ENCODE measurements around the gene GBX2. TPM values are rescaled to one million over a fixed set of nuclear protein-coding genes. Genes with fewer than 3 reads are reported as not detected.

The GBX2 gene
- total and polyA plus RNA-seq, 10 of the 15 experiments (the other 5 are each of a cell fraction or from before 2014, with no cell fraction given): not detected

- no peak for TF ChIP-seq SIN3A (IDR thresholded peaks at IDR 0.05; ENCODE audit: low read depth, low read length)
- no peak for TF ChIP-seq PAX8 (IDR thresholded peaks at IDR 0.05)
These were observed 44.5 kb downstream of the GBX2 start (continued) for GRCh38 chr2:236123716-236124115.

GRCh38 chr2:236122236-236122635 lies 46.0 kb downstream of the GBX2 start:
- H3K4me3 ChIP-seq: no peak overlapping the region
- no peaks in the 10 kb centered on the region for H3K4me1 ChIP-seq (ENCODE audit: control insufficient read depth, insufficient read depth, low read length)
- no TSS peak for BruUV-seq (replicated peaks)
- H3K9me3 ChIP-seq (replicated peaks; ENCODE audit: control insufficient read depth, insufficient read depth, low read length): no peaks in the 10 kb centered on the region
- FAIRE-seq (no peak), ATAC-seq (no peak), DNase-seq (ENCODE audit: low read depth, low spot score) (no peak)
- no peak overlapping the region for H3K9ac ChIP-seq (ENCODE audit: control insufficient read depth, insufficient read depth, low read length)
- H4K20me1 ChIP-seq (ENCODE audit: control insufficient read depth, insufficient read depth): no peaks in the 10 kb centered on the region
- in situ Hi-C loops (cut with MboI) (no loop called here), intact Hi-C loops (cut with micrococcal nuclease; ENCODE audit: unreplicated experiment) (no loop called here)
- WGBS (ENCODE audit: insufficient coverage, insufficient replicate concordance, low lambda C conversion rate, missing lambda C conversion rate): 30% methylated on average over 3 of the region's 3 CpGs
- H3K27ac ChIP-seq (ENCODE audit: control insufficient read depth, insufficient read depth): no peak overlapping the region
- ChIA-PET RAD21 (ENCODE audit: unreplicated experiment) (no interaction called here), CTCF (no interaction called here), POLR2A (no interaction called here), SMC1A (ENCODE audit: uncharacterized antibody, unreplicated experiment) (no interaction called here)
- H2AFZ ChIP-seq (ENCODE audit: control insufficient read depth, low read depth, low read length): no peak overlapping the region
- no peaks in the 10 kb centered on the region; a peak in 2 of 4 replicates for H3K27me3 ChIP-seq (replicated peaks in 1 of 2; ENCODE audit: control insufficient read depth in 2 of 2, insufficient read depth in 2 of 2, low read length in 1 of 2)
- H3K4me2 ChIP-seq (ENCODE audit: control insufficient read depth, insufficient read depth): no peak overlapping the region
- H3K36me3 ChIP-seq (ENCODE audit: control insufficient read depth in 2 of 2, insufficient read depth in 2 of 2, low read length in 1 of 2): no peaks in the 10 kb centered on the region
- H3K79me2 ChIP-seq (ENCODE audit: control insufficient read depth, insufficient read depth, low read length): no peaks in the 10 kb centered on the region
- TF ChIP-seq ZNF24 (IDR thresholded peaks at IDR 0.05) (no peak), SP1 (IDR thresholded peaks at IDR 0.05; ENCODE audit: low read depth, low read length) (no peak), IKZF1 (conservative IDR thresholded peaks at IDR 0.05) (no peak), NRF1 (conservative IDR thresholded peaks at IDR 0.05; ENCODE audit: low read depth, low read length) (no peak), GATAD2B (conservative IDR thresholded peaks at IDR 0.05; ENCODE audit: low read depth) (no peak), BCL3 (IDR thresholded peaks at IDR 0.05; ENCODE audit: borderline replicate concordance, insufficient read depth, low read depth, low read length, poor library complexity, severe bottlenecking) (no peak), ZBTB33 (IDR thresholded peaks at IDR 0.05) (no peak), WRNIP1 (IDR thresholded peaks at IDR 0.05; ENCODE audit: borderline replicate concordance, low read depth, low read length) (no peak), ZNF622 (IDR thresholded peaks at IDR 0.05) (no peak), RAD51 (IDR thresholded peaks at IDR 0.05) (no peak), ZNF687 (IDR thresholded peaks at IDR 0.05) (no peak), IKZF2 (IDR thresholded peaks at IDR 0.05) (no peak), ATF3 (IDR thresholded peaks at IDR 0.05; ENCODE audit: borderline replicate concordance, extremely low read depth, low read depth, low read length) (no peak)

Data from GM12878 (cell line).